Measurements from ENCODE around the gene CPNE1.
"Not testable (repeated sequence)": the region's sequence is repeated elsewhere in the genome, so short reads cannot be mapped to it uniquely, and the experiment has no call there.

CPNE1 gene

GRCh38 chr20:35690265-35690664, 25.6 kb upstream of the CPNE1 start:
- H3K4me3 ChIP-seq (replicated peaks; ENCODE audit: low read depth, low read length): no peak overlapping the region
- TF ChIP-seq CTCF (IDR thresholded peaks at IDR 0.05; ENCODE audit: low read length, missing control alignments): no peak
- DNase-seq (ENCODE audit: low read depth): no peak

- not testable (repeated sequence) for H3K4me3 ChIP-seq (replicated peaks; ENCODE audit: low read depth, low read length); DNase-seq (ENCODE audit: low read depth)
- peak; percentile 17 for TF ChIP-seq CTCF (IDR thresholded peaks at IDR 0.05; ENCODE audit: low read length, missing control alignments)
Measured at GRCh38 chr20:35686872-35687271, 22.2 kb upstream of the CPNE1 start.

GRCh38 chr20:35685368-35685767, 20.7 kb upstream of the CPNE1 start:
- H3K4me3 ChIP-seq (replicated peaks; ENCODE audit: low read depth, low read length); DNase-seq (ENCODE audit: low read depth): not testable (repeated sequence)

GRCh38 chr20:35681960-35682359, 17.3 kb upstream of the CPNE1 start:
- no peak for TF ChIP-seq CTCF (IDR thresholded peaks at IDR 0.05; ENCODE audit: low read length, missing control alignments)
- H3K4me3 ChIP-seq (replicated peaks; ENCODE audit: low read depth, low read length): no peak overlapping the region
- no peak for DNase-seq (ENCODE audit: low read depth)

- no peak for TF ChIP-seq CTCF (IDR thresholded peaks at IDR 0.05; ENCODE audit: low read length, missing control alignments)
- no peak for DNase-seq (ENCODE audit: low read depth)
- no peak overlapping the region for H3K4me3 ChIP-seq (replicated peaks; ENCODE audit: low read depth, low read length)
Measured at GRCh38 chr20:35680452-35681183, 15.9 kb upstream of the CPNE1 start.

- TF ChIP-seq CTCF (IDR thresholded peaks at IDR 0.05; ENCODE audit: low read length, missing control alignments): no peak
- no peak for DNase-seq (ENCODE audit: low read depth)
- no peak overlapping the region for H3K4me3 ChIP-seq (replicated peaks; ENCODE audit: low read depth, low read length)
Measured at GRCh38 chr20:35674921-35675320, 10.2 kb upstream of the CPNE1 start.

- TF ChIP-seq CTCF (IDR thresholded peaks at IDR 0.05; ENCODE audit: low read length, missing control alignments): no peak
- no peak for DNase-seq (ENCODE audit: low read depth)
- no peak overlapping the region for H3K4me3 ChIP-seq (replicated peaks; ENCODE audit: low read depth, low read length)
Measured at GRCh38 chr20:35673884-35674283, 9.2 kb upstream of the CPNE1 start.

Measured in fibroblast of pulmonary artery (primary cell).